ENCODE data around the gene EMILIN2.
A peak's percentile ranks its signal among the peaks of the same experiment; 100 is the strongest.

Gene EMILIN2

DNA sequence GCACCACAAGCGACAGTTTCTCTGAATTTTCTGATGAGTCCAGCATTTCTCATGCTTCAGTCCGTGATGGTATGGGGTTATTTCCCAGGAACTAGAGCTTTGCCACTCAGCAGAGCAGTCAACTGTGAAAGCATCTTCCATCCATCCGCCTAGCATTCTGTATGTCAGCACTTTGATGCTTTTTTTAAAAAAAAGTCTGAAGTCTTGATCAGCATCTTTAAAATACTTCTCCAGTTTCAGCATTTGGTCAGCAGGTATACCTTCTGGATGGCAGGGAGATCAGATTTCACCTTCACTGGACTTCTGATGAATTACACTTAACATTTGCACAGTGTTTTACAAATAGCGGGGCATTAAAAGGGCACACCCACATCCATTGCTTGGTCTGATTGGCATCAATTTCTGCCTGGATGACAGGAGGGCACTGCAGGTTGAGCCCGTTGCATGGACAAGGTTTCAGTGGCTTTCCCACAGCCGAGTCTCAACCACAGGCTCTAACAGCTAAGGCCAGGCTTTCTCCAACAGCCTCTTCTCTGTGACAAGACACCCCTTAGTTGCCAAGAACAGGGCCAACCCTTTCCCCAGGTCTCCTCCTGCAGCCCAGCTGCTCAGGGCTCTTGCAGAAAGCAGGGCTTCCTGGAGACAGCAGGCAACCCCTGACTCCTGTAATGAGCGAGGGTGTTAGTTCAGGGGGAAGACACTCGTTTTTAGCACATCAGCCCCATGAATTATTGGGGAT, 54.0 kb downstream of the EMILIN2 start:
- no peak for DNase-seq (ENCODE audit: low read depth in 3 of 3)

DNA sequence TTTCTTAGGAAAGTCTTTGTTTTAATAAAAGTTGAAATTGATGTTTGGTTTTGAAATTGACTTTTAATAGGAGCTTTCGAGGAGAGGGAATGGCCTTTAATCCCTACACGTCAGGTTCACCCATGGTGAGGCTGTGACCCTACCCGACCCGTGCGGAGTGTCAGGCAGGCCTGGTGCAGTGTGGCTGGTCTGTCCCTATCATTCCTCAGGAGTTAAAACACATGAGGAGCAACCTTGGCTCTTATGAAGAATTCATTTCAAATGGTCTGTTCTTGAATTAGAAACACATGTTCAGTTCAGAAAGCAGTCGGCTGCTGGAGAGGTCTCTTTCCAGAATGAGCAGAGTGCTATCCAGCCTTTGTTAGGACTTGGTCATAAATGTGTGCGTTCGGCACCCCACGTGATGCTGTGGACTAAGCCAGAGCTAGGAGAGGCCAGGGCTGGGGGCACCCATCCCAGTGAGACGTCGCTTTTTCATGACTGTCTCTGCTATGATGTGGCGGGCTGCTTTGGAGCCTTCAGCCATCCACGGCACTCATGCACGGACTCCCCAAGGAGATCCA, 54.7 kb downstream of the EMILIN2 start:
- no peak for DNase-seq (ENCODE audit: low read depth in 3 of 3)

DNA sequence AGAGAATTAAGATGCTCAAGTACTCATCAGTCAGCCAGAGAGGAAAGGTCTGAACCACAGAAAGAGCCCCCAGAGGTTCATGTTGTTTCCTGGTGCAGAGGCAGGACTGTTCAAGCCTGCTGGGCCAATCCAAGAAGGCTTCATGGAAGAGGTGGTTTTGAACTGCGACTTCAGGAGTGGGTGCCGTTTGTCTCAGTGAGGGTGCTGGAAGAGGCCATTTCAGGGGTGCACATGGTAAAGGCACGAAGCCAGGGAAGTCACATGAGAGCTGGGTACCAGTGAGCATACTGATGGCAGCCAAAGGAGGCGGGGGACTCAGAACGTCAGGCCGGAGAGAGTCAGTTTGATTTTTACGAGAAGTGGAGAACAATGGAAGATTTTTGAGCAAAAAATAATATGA, 55.5 kb downstream of the EMILIN2 start:
- no peak for DNase-seq (ENCODE audit: low read depth in 3 of 3)

DNA sequence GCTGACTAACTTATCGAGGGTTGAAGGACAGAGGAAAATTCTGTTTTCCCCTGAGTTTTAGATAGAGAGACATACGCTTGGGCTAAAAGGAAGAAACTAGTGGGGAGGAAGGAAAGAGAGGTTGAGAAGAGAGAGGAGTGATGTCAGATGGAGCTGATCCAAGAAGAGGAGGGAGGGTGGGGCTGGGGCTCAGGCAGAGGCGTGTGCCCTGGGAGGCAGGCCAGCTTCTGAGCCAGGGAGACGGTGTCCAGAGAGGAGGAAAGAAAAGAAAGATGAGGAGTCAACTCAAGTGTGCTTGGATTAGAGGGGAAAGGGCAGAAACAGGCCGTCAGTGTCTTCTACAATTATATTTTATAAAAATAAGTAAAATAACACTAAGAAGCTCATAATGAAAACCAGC, 56.2 kb downstream of the EMILIN2 start:
- DNase-seq (ENCODE audit: low read depth in 3 of 3), result no peak

DNA sequence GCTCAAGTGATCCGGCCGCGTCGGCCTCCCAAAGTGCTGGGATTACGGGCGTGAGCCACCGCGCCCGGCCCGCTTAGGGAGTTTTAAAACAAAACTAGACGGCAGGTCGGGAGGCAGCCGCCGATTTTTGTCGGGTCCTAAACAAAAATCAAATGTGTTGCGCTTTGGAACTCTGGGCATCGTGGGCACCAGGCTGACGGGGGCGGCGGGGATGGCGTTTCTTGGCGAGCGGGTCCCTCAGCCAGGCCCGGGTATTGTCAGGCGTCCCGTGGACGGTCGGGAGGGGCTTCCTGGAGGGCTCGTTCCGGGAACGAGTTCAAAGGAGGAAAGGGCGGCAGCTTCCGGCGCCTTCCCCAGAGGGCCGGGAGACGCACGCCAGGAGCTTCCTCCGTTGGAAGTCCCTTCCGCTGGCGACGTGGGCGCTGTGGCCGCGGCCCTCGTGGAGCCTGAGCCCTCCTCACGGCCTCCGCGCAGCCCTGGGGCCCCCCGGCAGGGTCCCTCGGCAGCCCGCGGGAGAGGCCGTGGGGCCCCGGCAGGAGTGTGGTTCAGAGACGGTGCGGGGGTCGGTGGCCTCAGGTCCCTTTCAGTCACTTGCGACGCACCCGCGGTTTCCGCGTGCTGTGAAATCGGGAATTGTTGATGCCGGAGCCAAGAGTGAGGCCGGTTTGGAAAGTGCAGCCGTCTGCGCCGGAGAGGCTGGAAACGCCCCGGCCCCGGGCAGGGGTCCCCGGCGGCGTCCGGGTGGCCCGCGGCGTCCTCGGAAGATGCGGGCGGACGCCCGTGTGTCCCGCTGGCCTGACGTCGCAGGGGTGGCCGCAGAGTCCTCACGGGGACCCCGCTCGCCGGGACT, 59.3 kb downstream of the EMILIN2 start:
- peak in 2 of 3 experiments; percentile 21 to 62 for DNase-seq (ENCODE audit: low read depth in 3 of 3)

DNA sequence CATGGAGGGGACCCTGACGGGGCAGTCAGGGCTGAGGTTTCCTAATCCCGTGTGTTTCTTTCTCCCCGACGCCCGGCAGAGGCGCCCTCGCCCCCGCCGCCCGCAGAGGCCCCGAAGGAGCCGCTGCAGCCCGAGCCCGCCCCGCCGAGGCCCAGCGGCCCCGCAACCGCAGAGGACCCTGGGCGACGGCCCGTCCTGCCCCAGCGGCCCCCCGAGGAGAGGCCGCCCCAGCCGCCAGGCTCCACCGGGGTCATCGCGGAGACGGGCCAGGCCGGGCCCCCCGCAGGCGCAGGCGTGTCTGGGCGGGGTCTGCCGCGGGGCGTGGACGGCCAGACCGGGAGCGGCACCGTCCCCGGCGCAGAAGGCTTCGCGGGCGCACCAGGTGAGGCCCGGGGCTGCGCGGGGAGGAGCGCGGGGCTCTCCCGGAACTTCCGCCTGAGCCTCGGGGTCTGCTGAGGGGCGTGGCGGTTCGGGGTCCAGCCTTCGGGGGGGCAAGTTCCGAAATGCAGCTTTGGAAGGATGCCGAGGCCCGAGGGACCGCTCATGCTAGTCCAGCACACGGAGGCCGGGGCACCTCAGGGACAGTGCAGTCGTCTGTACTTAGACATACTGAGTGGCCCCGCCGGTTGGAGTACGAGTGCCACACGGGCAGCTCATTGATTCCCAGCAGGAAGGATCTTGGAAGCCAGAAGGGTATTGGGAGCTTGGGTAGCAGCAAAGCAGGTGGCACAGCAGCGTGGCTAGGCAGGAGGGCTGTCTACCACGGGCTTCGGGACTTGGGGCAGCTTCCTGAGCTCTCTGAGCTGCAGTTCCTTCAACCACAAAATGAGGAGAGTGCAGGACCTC, 60.1 kb downstream of the EMILIN2 start:
- peak in 1 of 3 experiments; percentile 56 for DNase-seq (ENCODE audit: low read depth in 3 of 3)

DNA sequence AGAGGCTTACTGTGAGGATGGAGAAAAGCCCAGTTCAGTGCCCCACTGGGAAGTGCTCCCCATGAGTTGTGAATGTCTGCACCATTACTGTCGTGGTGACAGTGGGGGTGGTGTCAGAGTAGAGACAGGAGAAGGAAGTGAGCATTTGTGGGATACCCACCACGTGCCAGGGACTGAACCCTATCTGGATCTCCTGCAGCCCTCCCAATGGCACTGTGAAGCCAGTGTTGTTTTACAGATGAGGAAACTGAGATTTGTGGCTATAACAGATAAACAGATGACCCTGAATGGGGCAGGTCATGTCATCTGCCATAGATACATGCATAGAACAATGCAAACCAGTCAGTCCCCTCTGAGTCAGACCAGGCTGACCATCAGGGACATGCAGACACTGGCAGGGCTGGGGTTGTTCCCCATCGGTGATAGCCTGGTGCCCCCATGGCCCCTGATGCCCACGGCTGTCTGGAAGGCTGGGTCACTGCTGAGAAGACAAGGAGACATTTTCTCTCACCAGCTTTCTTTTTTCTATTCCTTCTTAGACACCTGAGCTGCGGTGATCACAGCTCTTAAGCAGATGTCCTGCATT, 60.8 kb downstream of the EMILIN2 start:
- DNase-seq (ENCODE audit: low read depth in 3 of 3), result no peak

DNA sequence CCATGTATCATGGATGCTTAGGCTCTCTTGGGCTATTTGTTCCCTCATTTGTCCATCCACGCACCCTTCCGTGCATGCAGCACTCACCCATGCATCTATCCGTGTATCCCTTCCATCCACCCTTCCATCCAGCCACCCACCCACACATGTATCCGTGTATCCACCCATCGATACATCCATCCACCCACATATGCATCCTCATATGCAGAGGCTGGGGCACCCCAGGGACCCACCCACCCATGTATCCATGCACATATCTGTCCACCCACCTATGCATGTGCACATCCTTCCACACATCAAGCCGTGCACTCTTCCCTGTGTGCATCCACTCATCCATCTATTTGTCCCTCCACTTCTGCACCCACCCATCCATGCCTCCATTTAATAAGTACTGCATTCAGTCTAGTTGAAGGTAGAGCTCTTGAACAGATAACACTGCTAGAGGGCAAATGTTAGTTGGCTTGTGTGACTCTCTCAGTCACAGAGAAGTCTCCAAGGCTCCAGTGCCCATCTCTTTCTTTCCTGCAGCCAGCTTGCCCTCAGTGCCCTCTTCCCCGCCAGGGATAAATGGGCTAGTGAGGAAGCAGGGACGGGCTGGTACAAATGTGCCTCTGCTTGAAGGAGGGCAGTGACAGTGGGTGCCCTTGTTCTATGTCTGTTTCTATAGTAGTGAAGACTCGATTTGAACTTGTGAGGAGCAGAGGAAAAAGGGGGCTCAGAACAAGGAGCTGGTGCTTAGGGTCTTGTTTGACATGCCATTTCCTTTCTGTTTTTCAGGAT, 61.5 kb downstream of the EMILIN2 start:
- DNase-seq (ENCODE audit: low read depth in 3 of 3), result no peak

DNA sequence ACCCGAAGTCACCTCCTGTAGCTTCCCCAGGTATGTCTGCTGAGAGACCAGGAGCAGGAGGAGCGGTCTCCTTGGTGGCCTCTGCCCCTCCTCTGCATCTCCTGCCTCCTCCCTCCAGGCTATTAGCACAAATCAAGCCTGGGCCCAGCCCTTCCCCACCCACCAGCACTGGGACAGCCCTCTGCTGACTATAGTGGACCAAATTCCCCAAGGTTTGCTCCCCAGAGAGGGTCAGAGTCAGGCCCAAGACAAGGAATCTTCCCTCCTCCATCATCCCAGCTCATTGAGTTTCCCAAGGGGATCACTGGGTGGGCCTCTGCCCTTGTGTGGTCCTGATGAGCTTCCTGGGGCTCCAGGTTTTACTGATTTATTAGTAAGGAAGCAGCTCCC, 62.1 kb downstream of the EMILIN2 start:
- DNase-seq (ENCODE audit: low read depth in 3 of 3), result no peak

DNA sequence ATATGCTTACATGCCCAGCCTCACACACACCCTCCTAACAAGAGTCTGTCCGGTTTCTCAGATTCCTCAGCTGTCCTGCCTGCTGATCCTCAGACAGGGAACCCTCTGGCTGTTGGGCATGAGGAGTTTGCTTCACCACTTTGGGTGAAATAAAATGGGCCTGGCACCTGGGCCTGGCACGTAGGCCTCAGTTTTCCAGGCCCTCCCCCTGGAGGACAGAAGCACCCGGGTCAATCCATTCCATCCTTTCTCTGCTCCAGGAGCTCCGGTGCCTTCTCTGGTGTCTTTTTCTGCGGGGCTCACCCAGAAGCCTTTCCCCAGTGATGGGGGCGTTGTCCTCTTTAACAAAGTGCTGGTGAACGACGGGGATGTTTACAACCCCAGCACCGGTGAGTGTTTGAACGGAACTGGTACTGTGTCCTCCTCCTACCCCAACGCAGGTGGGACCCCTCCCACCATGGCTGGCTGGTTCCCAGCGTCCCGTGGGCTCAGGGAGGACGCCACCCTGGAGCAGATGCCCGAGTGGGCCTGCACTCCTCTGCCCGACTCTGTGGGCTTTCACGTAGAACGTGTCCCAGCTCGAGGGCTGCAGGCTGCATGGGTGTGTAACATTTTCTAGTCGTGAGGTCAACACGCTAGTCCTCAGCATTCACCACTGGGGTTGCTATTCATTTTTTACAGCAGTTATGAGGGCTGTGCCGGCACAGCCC, 62.8 kb downstream of the EMILIN2 start:
- no peak for DNase-seq (ENCODE audit: low read depth in 3 of 3)

DNA sequence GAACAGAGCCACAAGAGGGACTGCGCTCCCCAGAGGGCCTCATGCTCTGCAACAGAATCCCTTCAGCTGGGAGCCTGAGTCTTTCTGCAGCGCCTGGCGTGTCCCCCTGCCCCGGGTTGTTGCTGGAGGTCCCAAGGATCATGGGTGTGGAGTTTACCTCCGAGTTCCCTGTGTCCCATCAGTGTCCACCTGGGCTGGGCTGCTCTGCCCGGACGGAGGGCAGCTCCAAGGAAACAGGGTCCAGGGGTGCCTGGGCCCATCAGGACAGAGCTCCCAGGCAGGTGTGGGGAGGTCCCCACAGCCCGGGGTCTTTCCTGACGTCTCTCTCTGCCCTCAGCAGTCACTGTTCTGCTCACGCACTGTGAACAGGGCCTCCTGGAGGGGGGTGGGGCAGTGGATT, 63.5 kb downstream of the EMILIN2 start:
- no peak for DNase-seq (ENCODE audit: low read depth in 3 of 3)

DNA sequence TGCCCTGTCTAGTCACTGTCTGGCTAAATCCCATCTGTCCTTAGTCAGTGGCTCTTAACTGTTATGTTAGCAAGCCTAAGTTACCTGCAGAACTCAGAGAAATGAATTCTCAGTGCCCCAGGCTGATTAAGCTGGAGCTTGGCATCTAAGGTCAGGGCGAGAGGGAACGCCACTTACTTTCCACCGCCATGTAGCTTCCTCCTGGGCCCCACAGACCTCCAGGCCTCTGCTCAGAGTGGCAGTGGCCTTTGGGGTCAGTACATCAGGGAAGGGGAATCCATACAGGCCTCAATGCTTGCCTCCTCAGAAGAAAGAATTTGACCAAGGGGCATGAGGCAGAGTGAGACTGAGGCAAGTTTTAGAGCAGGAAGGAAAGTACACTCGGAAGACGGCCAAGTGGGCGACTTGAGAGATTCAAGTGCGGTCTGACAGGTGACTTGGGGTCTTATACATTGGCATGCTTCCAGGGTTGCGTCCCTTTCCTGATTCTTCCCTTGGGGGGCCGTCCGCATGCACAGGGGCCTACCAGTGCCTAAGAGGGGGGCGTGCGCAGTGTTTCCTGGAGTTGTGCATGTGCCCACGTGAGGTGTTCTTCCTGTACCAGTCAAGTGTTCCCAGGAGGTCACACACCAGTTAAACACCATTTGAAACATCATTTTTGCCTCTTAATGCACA, 64.1 kb downstream of the EMILIN2 start:
- no peak for DNase-seq (ENCODE audit: low read depth in 3 of 3)

DNA sequence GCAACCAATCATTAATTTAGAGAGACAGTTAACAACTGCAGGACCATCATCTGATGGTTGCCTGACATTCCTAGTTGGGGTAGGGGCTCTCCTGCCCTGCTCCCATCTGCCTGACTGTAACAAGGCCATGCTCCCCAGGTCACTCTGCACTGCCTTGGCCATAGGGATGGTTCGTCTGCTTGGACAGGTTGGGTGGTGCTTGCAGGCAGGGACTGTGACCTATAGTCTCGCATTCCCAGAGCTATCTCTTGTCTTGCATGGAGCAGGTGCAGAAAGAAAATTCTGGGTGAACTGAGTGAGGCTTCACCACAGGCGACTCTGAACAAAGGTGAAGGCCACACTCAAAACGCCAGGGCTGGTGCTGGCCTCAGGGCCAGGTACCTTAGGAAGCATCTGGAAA, 64.7 kb downstream of the EMILIN2 start:
- DNase-seq (ENCODE audit: low read depth in 3 of 3), result no peak

DNA sequence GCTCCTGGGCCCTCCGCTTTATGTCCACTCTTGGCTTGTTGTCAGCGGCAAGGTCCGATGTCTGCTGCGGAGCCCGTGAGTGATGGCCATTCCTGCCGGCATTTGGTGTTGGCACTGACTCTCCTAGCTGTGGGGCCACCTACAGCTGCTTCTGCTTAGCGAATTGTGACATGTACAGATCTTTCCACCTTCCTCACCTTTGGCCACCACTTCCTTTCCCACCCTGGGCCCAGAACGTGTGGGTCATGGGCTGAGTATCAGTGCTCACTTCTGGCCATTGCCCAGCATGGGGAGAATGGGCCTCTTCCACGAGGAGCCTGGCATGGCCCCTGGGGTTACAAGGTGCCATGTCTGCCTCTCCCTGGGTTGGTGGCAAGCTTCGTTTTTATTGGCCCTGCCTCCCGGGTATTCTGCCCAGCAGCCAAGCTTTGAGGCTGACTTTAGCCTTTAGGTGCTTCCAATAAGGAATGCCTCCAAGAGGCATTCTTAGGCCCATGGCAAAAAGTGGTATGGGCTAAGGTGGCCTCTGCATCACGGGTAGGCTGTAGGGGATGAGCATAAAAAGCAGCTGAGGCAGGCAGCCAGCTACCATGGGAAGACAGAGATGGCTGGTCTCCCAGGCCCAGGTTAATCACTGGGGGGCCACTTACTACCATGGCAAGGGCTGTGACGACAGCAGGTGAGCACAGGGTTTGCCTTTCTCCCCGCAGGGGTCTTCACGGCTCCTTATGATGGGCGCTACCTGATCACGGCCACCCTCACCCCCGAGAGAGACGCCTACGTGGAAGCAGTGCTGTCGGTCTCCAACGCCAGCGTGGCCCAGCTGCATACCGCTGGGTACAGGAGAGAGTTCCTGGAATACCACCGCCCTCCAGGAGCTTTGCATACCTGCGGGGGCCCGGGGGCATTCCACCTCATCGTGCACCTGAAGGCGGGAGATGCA, 65.8 kb downstream of the EMILIN2 start:
- no peak for DNase-seq (ENCODE audit: low read depth in 3 of 3)

DNA sequence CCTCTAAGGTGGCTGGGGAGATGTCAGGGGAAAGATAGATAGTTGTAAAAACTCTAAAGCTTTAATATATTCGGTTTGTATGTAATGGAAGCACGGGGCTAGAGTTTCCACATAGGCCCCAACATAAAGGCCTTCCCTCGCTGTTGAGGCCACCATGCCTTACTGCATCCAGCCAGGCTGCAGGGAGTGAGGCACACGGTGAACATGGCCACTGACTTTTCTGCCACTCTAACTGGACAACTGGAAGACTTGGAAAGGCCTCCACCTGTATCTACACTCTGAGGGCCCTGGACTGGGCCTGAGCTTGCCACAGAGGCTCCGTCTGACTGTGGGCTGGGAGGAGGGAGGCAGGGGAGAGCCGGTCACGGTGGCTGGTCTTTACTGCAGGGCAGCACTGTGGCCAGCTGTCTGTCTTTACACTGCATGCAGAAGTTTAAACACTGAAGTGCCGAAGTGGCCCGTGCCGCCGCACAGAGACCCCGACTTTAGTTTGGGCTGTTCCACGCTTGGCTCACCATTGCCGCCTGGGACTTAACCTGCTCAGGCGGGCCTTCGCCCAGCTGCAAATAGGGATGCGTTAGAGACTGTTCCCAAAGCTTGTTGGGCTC, 66.7 kb downstream of the EMILIN2 start:
- no peak for DNase-seq (ENCODE audit: low read depth in 3 of 3)

DNA sequence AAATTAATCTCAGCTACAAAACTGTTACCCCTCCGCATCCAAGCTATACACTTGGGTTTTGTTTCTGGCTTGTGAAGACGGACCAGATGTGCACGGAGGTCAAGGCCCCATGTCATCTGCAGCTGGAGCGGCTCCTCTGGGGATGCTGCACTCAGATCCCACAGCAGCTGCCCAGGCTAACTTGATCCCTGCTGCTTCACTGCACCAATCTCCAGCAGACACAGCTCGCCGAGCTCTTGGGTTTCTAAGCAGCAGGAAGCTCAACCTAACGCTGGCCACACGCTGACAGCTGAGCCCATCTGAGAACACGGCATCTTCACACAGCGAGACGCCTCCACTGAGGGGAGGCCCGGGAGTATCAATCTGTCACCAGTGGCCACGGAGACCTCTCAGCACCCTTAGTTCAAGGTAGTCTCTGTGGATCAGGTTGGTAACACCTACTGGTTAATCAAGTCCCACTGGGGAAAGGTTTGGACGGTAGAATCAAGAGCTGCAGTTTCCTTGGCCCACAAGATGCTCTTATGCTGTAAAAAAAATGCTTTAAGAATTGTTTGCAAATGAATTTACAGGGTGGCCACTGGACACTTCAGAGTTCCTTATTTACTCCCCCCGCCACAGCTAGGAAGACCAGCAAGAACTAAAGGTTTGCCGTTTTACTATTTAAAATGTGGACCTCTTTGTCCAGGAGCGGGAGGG, 67.5 kb downstream of the EMILIN2 start:
- no peak for DNase-seq (ENCODE audit: low read depth in 3 of 3)

DNA sequence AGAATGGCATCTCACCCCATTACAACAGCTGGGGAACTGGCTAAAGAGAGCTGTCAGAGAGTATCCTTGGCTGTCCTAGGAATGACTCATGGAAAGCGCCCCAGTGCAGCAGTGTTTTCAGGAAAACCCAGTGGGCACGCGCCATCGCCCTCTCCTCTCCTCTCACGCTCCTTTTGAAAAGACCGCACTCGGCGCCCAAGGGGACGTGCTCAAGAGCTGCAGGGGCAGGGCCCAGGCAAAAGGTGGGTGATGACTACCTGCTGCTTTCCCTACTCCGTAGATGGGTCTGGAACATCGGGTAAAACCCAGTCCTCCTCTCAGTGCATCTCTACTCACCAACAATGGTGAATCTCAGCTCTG, 68.1 kb downstream of the EMILIN2 start:
- DNase-seq (ENCODE audit: low read depth in 3 of 3), result no peak
